GM19467 (cell line): ENCODE results near the gene DRD2.
"Not testable (repeated sequence)": the region's sequence is repeated elsewhere in the genome, so short reads cannot be mapped to it uniquely, and the experiment has no call there.

Experiments
- ATAC-seq: cut with Tn5 transposase; IDR thresholded peaks from one replicate; pipeline ENCODE4 v1.9.1; 2021; ENCODE audit warnings: mild to moderate bottlenecking, moderate library complexity; ENCODE audit not compliant: unreplicated experiment

DRD2 gene

DNA sequence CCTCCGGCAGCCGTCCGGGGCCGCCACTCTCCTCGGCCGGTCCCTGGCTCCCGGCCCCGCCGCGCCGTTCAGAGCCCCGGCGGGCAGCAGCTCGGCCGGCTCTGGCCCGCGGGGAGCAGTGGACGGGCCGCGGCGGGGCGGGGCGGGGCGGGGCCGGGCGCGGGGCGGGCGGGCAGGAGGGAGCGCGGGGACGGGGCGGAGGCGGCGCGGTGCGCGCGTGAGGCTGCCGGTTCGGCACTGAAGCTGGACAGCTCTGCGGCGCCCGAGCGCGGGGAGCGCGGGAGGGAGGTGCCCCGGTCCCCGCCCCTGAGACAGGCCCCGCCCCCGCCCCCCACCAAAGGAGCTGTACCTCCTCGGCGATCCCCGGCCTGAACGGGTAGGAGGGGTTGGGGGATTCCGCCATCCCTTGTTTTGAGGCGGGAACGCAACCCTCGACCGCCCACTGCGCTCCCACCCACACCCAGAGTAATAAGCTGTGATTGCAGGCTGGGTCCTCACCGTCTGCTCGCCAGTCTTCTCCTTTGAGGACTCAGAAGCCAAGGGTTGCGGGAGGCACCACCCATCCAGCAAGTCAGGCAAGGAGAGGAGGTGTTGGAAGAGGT lies at the start of gene DRD2:
Gene DRD2 (minus strand): TSS at position 239 of the 602 bp plus-strand sequence. CDS start 50,747 bp downstream, outside the sequence.
- no peak for ATAC-seq

DNA sequence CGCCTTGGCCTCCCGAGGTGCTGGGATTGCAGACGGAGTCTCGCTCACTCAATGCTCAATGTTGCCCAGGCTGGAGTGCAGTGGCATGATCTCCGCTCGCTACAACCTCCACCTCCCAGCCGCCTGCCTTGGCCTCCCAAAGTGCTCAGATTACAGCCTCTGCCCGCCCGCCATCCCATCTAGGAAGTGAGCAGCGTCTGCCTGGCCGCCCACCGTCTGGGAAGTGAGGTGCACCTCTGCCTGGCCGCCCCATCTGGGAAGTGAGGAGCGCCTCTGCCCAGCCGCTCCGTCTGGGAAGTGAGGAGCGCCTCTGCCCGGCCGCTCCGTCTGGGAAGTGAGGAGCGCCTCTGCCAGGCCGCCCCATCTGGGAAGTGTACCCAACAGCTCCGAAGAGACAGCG lies 48.7 kb upstream of the DRD2 start:
- ATAC-seq = not testable (repeated sequence)

GRCh38 chr11:113521737-113522517 lies 46.7 kb upstream of the DRD2 start:
- ATAC-seq = no peak

- no peak for ATAC-seq
Observed at GRCh38 chr11:113519989-113520613, 44.9 kb upstream of the DRD2 start.

- ATAC-seq = no peak
Observed at GRCh38 chr11:113518716-113519495, 43.7 kb upstream of the DRD2 start.

GRCh38 chr11:113517361-113517760 lies 42.2 kb upstream of the DRD2 start:
- ATAC-seq = no peak

DNA sequence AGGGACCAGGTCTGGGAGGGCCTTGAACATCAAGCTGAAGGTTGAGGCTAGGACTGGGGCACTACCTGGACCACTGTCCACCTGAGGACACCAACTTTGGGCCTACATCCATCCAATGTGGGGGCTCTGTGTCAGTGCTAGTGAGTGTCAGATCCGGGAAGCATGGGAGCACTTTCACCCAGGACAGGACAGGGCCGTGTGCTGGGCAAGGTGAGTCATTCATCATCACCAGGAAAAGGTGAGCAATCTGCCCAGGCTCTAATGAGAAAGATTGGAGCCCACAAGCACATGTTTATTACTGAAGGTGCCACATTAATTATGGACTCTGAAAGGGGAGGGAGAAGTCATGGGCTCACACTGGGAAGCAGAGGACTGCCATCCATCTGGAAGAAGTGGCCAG lies 39.7 kb upstream of the DRD2 start:
- no peak for ATAC-seq

GRCh38 chr11:113507341-113507740 lies 32.1 kb upstream of the DRD2 start:
- ATAC-seq = no peak

GRCh38 chr11:113506893-113507292 lies 31.7 kb upstream of the DRD2 start:
- ATAC-seq = no peak

DNA sequence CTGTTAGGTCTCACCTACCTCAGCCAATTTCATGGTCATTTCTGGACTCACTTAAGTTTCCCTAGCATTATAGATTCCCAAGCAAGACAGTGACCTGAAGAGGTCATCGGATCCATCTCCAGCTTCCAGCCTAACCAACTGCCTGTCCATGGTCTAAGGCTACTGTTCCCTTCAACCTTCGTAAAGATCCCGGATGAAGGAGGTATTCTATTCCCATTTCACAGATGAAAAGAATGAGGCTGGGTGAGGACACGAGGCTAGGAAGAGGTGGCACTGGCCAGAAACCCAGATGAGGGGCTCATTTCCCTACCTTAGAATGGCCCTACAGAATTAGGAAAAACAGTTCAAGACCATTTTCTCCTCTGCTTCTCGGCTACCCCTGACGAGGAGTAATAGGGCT lies 31.3 kb upstream of the DRD2 start:
- no peak for ATAC-seq

GRCh38 chr11:113505541-113506375 lies 30.6 kb upstream of the DRD2 start:
- ATAC-seq = no peak

DNA sequence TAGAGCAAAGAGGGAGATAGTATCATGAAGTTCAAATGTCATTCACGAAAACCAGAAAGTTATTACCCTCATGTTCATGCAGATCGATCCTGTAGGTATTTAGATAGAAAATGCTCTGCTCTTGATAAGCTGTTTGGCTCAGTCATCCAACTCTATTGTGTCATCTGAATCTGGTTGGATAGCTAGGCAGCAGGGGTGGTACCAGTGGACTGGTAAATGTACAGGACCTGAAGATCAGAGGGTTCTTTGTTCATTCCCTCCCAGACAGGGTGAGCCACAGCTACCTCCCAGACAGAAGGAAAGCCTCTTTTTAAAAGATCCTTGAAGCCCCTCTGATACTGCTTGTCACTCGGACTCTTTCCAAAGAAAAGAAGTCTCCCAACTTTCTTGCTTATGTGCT lies 29.8 kb upstream of the DRD2 start:
- no peak for ATAC-seq

- no peak for ATAC-seq
Observed at GRCh38 chr11:113504586-113504985, 29.4 kb upstream of the DRD2 start.

DNA sequence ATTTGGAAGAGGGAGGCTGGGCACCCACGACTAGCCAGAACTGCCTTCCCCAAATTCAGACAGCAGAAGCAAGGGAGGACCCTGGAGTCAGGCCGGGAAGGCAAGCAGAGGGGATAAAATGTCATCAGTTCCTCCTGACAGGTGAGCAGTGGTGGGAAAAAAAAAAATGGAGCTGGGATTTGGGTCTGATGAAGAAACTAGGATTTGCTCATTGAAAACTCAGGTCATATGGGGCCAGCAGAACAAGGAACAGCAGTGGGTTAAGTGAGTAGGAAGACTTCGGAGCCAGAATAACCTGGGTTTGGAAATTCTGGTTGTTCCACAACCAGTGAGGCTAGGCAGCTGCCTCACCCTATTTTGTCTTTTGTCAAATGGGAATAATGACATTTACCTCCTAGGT lies 28.9 kb upstream of the DRD2 start:
- ATAC-seq = no peak

DNA sequence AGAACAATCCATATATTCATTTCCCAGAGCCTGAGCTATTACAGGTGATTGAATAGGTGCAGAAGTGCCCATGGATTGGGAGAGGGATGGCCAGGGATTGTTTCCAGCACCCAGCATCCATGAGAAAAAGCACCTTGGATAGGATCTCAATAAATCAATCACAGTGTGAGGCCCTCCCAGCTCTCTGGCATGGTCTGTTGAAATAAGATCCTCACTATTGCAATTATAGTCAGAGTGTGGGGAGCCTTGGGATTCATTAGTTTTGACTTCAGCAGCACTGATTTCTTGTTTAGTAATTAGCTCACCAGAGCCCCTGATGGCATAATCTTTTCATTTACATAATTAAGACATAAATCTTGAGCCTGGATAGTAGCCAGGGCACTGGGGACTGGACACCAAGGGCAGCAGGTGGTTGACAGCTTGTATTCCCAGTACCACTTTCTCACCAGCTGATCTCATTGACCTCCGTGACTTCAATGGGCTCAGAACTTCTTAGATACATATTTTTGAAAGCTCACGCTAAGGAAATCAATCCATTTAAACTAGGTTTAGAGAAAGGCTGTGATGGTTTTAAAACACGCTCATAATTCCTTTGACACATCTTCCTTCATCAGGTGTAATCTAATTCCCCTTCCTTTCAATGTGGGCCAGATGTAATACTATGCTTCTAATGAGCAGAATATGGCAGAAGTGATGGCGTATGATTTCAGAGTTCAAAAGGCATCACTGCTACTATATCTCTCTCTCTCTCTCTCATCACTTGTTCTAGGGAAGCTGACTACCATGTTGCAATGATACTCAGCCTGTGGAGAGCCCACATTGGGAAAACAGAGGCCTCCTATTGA lies 22.1 kb upstream of the DRD2 start:
- no peak for ATAC-seq

- no peak for ATAC-seq
Observed at GRCh38 chr11:113496026-113496651, 20.9 kb upstream of the DRD2 start.

- ATAC-seq = no peak
Observed at GRCh38 chr11:113494021-113494420, 18.8 kb upstream of the DRD2 start.

DNA sequence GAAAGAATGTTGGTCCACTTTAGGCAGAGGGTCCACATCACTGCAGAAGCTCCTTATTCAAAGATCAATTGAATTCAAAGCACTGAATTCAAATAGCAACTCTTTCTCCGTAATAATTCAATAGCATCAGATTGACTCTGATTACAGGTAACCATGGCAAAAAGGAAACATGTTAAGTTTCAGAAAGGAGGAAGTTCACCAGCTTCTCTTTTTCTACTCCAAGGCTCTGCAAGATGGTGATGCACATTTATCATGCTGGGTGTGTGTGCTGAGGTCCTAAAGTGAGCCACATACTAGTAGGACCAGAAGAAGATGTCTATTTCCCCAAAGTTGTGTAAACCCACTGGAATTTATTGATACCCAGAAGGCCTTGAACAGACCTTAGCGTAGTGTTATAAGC lies 18.0 kb upstream of the DRD2 start:
- no peak for ATAC-seq

- ATAC-seq = no peak
Observed at GRCh38 chr11:113488931-113489351, 13.7 kb upstream of the DRD2 start.
